ENCODE results near the gene MAPKAP1. TPM values are rescaled to one million over a fixed set of nuclear protein-coding genes. Genes with fewer than 3 reads are reported as not detected.

Gene MAPKAP1
- total and polyA plus RNA-seq, 2 of the 13 experiments (the other 11 are each of a cell fraction or from before 2014, with no cell fraction given): 45.0 to 64.3 TPM

- TF ChIP-seq LRRFIP1 (CRISPR knock-in tag; conservative IDR thresholded peaks at IDR 0.05) (no peak), ZNF12 (CRISPR knock-in tag; IDR thresholded peaks at IDR 0.05) (no peak), KAT7 (CRISPR knock-in tag; IDR thresholded peaks at IDR 0.05; ENCODE audit: borderline replicate concordance) (no peak), NAIF1 (CRISPR knock-in tag; IDR thresholded peaks at IDR 0.05; ENCODE audit: borderline replicate concordance) (no peak), RXRB (CRISPR knock-in tag; IDR thresholded peaks at IDR 0.05; ENCODE audit: borderline replicate concordance) (no peak), ZEB1 (IDR thresholded peaks at IDR 0.05; ENCODE audit: insufficient replicate concordance, low read depth) (no peak)
Observed at GRCh38 chr9:125547368-125547767, 159.6 kb downstream of the MAPKAP1 start (continued).

GRCh38 chr9:125545845-125546244 is 161.2 kb downstream of the MAPKAP1 start:
- BruUV-seq (replicated peaks): no TSS peak
- FAIRE-seq: no peak
- no peak overlapping the region for H3K4me2 ChIP-seq (ENCODE audit: low read depth, low read length)
- no peaks in the 10 kb centered on the region for H3K79me2 ChIP-seq (ENCODE audit: insufficient read depth, low read length)
- H3K36me3 ChIP-seq (replicated peaks in 1 of 2; ENCODE audit: control insufficient read depth in 1 of 2, insufficient read depth in 2 of 2, low read length in 2 of 2): peaks cover 0 to 6% of the 10 kb centered on the region in 2 experiments; a peak in 2 of 5 replicates
- H3K4me3 ChIP-seq (replicated peaks in 1 of 3; ENCODE audit: insufficient read depth in 1 of 3, low read depth in 2 of 3, low read length in 3 of 3): no peak overlapping the region
- no peaks in the 10 kb centered on the region for H4K20me1 ChIP-seq (ENCODE audit: insufficient read depth, low read length)
- TF ChIP-seq BCLAF1 (IDR thresholded peaks at IDR 0.05): no peak
- no peak for TF ChIP-seq ZC3H13 (CRISPR knock-in tag; IDR thresholded peaks at IDR 0.05)
- no peak for TF ChIP-seq ZFP37 (CRISPR knock-in tag; IDR thresholded peaks at IDR 0.05; ENCODE audit: borderline replicate concordance)
- no peak for TF ChIP-seq ZNF788 (CRISPR knock-in tag; IDR thresholded peaks at IDR 0.05; ENCODE audit: borderline replicate concordance)
- no peak for TF ChIP-seq SOX13 (IDR thresholded peaks at IDR 0.05)
- TF ChIP-seq SOX13 (CRISPR knock-in tag; conservative IDR thresholded peaks at IDR 0.05 in 1 of 2, IDR thresholded peaks at IDR 0.05 in 1 of 2): no peak
- TF ChIP-seq MTA1 (CRISPR knock-in tag; IDR thresholded peaks at IDR 0.05; ENCODE audit: borderline replicate concordance): no peak
- no peak for TF ChIP-seq ZSCAN31 (CRISPR knock-in tag; IDR thresholded peaks at IDR 0.05; ENCODE audit: low read depth)
- TF ChIP-seq ELF1 (CRISPR knock-in tag; IDR thresholded peaks at IDR 0.05): no peak
- no peak for TF ChIP-seq GTF2F1 (IDR thresholded peaks at IDR 0.05; ENCODE audit: low read length)
- no peak for TF ChIP-seq GABPA (IDR thresholded peaks at IDR 0.05; ENCODE audit: low read depth, low read length)
- no peak for TF ChIP-seq GABPA (CRISPR knock-in tag; IDR thresholded peaks at IDR 0.05; ENCODE audit: low read depth)
- TF ChIP-seq HOXA5 (CRISPR knock-in tag; IDR thresholded peaks at IDR 0.05): no peak
- TF ChIP-seq SRSF4 (IDR thresholded peaks at IDR 0.05; ENCODE audit: low read depth, low read length, poor library complexity, severe bottlenecking): no peak
- TF ChIP-seq CBX2 (IDR thresholded peaks at IDR 0.05; ENCODE audit: low read depth, low read length): no peak
- no peak for TF ChIP-seq CBX2 (CRISPR knock-in tag; IDR thresholded peaks at IDR 0.05; ENCODE audit: low read depth)
- H3K27ac ChIP-seq (ENCODE audit: extremely low read length, insufficient read depth, low read length): no peak overlapping the region
- intact Hi-C loops (cut with micrococcal nuclease; ENCODE audit: unreplicated experiment): loop anchor here (5.0 kb wide), 1 partner anchor 139 kb away; no protein-coding TSS in a partner anchor
- H3K9ac ChIP-seq (ENCODE audit: insufficient read depth, low read depth, low read length): no peak overlapping the region
- no peak for ATAC-seq
- ChIA-PET CTCF (ENCODE audit: low intra/inter-chr PET ratio, low total read pairs) (no interaction called here), POLR2A (no interaction called here)
- H3K4me1 ChIP-seq (ENCODE audit: insufficient read depth, low read length): peaks cover 45% of the 10 kb centered on the region
- H3K9me3 ChIP-seq (ENCODE audit: low read length): no peaks in the 10 kb centered on the region
- in situ Hi-C loops (cut with HindIII; ENCODE audit: extremely low pct_ligation_motif_present, low pct_unique_long_range_greater_than_20kb): no loop called here
- DNase-seq (ENCODE audit: low spot score): no peak
- no peak overlapping the region for H2AFZ ChIP-seq (ENCODE audit: low read length)
- 98% methylated on average over 13 of the region's 13 CpGs for WGBS (ENCODE audit: low lambda C conversion rate)
- H3K27me3 ChIP-seq (ENCODE audit: control insufficient read depth in 1 of 2, insufficient read depth in 2 of 2, low read length in 2 of 2): no peaks in the 10 kb centered on the region

All from HepG2 (cell line).